Measurements from ENCODE around the gene HMCN1.

The HMCN1 gene

DNA sequence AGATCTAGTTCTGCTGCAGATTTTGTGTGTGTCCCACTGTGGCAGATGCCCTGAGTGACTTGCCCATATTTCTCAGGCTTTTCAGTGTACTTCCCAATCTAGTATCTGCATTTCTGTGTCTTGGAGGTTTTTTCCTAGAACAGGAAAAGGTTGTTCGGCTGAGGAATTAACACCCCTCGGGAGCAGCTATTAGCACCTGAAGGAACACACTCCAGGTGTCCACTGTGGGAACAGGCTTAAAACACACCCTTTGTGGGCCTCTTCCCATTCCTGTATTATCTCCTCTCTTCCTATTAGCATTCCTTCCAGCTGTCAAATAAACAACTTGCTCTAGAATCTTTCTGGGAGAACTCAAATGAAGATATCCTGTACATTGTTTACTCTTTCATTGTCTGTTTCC is 178.3 kb downstream of the HMCN1 start:
- no peak for DNase-seq (ENCODE audit: low read depth, low spot score)

DNA sequence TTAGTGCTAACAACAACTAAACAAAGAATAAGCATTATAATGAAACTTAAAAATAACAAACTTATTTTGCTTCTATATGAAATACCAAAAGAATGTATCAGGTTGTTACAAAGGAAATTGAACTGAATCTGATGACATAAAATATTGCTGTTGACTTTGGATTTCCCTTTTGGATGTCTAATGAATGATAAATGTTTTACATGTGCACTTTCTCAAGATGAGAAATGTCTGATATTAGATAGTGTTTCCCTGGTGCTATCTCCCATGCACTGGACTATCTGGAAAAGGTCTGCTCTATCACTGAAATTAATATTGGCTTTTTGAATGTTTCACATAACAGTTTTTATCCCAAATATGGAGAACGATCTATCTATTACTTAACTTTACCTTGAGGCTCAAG is 179.9 kb downstream of the HMCN1 start:
- DNase-seq (ENCODE audit: low read depth, low spot score), result no peak

DNA sequence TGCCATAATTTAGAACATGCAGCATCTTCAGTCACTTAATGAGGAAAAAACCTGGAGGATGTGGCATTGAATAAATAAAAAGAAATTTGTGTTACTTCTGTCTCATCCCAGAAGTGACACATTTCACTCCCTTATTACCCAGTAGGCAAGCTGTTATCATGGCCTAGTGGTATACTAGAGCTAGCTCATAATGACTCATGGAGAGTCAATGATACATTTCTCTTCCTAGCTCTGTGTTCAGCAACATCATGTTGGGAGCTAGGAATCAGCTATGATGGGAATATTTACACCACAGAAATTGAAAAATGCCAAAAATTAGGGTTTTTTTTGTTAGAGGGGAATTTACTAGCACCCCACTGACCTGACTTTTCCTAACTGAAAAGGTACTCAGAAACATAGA is 182.7 kb downstream of the HMCN1 start:
- DNase-seq (ENCODE audit: low read depth, low spot score), result no peak

DNA sequence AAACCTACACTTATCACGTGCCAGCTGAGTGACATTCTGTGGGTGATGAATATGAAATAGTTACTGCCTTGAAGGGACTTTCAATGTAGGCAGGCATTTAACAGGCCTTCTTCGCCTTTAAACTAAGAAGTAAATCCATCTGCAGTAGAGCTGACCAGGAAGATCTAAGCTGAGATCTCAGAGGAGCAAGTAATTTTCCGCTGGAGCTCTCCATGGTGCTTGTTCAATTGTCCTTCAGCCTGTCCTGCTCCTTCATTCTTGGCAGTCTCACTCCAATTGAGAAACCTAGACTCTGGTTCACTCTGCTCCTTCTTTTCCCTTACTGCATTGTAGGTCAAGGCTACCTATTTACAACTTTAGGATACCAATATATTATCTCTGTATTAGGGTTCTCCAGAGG is 183.5 kb downstream of the HMCN1 start:
- DNase-seq (ENCODE audit: low read depth, low spot score), result no peak

DNA sequence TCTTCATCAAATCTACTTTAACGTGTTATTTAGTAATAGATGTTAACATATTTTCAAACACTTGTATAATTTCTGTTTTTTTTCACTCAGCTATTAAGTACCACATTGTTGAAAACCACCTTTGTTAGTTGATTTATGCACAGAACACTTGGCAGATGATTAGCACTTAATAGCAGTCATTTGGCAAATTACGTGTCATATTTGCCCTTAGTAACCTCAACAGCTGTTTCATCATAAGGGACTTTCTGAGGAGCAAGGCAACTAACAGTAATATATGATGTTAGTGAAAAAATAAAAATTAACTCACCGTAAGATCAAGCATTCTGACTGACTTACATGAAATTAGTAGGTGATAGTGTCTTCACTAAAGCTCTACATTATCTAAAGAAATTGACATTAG is 186.4 kb downstream of the HMCN1 start:
- no peak for DNase-seq (ENCODE audit: low read depth, low spot score)

DNA sequence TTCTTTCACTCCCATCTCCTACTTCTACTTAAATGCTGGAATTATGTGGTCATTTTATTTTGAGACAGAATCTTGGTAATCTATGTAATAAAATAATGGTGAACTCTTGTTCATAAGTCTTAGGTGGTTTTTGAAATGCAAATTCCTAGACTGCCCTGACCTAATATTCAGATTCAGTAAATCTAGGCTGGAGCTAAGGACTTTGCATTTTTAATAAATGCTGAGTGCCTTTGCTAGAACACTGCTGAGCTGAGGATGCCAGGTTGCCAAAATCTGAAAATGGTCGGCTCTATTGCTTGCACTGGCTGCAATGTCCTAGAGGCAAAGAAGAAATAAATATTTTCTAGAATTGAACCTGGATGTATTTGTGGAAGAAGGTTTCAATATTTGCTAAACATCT is 187.4 kb downstream of the HMCN1 start:
- DNase-seq (ENCODE audit: low read depth, low spot score), result no peak

DNA sequence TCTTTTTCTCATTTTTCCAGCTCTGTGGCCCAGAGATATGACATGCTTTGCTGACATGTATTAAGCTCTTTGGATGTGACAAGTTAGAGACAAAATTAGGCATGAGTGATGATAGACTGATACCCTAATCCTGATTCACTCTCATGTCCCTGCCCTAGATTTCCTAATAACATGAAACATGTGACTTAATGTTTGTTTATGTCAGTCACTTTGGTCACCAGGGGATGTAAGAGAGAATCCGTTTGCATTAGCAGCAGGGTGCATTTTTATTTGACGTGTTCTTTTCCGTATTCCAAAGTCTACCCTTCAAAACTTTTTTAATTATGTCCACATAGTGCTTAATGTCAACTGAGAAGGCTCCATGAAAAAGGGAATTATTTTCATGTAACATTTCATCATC is 192.4 kb downstream of the HMCN1 start:
- no peak for DNase-seq (ENCODE audit: low read depth, low spot score)

DNA sequence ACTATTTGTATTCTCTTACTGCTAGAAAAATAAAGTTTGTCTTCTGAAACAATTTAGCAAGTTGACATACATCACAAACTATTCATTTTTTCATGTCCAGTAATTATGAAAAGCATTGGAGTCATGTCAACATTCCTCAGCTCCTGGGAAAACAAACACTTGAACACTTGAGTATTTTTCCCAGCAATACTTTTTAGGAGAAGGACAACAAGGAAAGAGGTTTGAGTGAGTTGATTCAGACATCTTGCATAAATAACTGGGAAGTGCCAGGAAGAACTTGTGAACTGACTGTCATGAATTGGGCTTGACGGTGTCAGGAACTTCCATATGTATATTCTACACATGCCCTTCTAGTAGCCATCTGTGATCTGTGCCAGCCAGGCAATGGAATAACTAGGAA is 195.6 kb downstream of the HMCN1 start:
- DNase-seq (ENCODE audit: low read depth, low spot score), result no peak

DNA sequence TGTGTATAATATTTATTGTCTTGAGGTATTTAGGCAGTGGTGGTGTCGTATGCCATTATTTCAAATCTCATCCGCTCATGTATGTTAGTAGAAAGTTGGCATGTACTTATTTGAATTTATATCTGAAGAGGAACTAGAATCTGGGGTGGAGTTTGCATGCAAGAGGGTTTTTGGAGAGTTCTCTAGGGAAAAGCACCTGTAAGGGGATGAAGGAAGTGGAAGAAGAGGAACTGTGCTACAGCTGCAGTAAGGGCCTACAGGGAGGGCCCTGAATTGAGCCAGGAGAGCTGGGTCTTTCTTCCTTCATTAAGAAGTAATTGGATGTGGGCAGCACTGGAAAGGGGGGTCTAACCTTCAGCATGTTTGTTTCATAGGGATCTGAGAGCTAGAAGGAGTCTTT is 197.2 kb downstream of the HMCN1 start:
- DNase-seq (ENCODE audit: low read depth, low spot score), result no peak

DNA sequence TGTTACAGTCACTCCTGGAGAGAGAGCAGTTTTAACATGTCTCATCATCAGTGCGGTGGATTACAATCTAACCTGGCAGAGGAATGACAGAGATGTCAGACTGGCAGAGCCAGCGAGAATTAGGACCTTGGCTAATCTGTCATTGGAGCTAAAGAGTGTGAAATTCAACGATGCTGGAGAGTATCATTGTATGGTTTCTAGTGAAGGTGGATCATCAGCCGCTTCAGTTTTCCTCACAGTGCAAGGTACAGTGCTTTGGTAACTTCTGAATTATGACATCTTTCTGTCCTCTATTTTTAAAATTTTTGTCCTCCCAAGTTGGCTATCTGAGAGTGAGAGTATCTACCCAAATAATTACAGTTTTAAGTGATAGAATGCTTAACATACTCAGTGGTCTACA is 199.4 kb downstream of the HMCN1 start:
- DNase-seq (ENCODE audit: low read depth, low spot score), result no peak

DNA sequence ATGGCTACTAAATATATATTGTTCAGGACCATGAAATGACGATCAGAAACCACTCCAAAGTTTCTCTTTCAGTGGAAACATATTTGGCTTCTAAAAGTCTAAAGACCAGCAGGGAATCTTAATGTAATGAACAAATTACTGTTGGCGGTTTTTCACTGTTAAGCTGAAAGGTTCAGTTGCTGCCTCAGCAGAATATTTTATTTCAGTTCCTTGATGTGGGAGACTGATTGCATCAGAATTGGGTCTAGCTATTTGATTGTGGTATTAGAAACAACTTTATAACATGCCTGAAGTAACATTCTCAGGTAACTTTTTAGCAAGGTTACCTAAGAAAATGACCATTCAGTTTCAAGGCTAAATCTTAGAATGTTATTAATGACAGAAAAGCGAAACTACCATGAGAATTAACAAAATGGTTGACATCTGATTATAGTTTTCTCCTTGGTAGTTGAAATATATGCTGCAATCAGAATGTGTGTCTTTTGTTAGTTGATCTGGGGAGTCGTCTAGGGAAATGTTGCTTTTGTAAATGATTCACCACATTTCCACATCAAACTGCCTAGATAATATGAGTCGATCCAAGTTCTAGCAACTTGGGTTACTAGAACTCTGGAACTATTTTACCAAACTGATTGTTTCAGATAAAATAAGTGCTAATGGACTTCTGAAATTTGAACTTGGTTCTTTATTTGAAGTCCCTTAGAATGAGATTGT is 200.4 kb downstream of the HMCN1 start:
- no peak for DNase-seq (ENCODE audit: low read depth, low spot score)

DNA sequence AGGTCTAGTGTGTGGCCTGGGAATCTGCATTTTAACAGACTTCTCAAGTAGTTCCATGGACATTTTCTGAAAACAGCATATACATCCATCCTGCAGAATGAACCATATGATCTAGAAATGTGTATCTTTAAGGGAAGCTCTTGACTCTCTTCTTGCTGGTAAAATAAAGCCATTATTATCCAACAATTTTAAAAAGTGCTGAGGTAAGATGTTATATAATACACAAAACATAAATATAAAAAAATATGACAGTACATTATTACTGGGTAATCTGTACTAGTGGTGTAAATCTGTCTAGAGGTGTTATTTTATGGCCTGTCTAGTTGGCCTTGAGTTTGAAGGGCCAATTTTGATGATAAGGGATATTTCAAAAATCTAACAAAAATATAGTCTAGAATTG is 201.2 kb downstream of the HMCN1 start:
- DNase-seq (ENCODE audit: low read depth, low spot score), result no peak

DNA sequence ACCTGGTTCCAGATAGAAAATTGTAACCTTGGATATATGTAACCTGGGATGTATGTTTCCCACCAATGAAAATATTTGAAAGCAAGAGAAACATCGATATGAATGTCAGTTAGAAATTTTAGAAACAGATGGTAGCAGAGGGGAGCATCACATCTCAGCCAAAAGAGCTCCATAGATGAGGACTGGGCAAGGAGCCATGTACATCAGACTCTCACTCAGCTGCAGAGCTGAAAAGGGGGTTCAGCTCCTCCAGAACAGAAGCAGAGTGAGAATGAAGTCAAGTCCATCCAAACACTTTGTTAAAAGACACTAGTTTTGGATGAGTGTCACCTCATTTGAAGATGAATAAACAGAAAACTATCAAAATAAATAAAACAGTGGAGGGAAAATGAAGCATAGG is 202.4 kb downstream of the HMCN1 start:
- DNase-seq (ENCODE audit: low read depth, low spot score), result no peak

DNA sequence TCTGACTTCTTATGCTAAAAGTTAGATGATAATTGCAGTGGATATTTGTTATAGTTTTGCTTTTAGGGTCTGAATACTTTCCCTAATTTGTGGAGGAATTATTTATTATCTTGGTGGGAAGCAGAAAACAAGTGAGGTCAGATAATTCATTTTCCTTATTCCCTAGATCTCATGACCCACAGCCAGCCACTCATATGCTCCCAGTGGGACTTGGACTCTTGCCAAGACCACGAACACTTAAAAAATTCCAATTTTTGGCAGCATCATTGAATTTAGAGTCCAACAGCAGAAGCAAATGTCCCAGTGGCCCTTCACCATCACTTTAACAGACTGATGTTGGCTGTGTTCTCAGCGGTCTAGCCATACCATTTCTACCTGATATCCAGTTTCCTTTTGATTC is 204.2 kb downstream of the HMCN1 start:
- no peak for DNase-seq (ENCODE audit: low read depth, low spot score)

DNA sequence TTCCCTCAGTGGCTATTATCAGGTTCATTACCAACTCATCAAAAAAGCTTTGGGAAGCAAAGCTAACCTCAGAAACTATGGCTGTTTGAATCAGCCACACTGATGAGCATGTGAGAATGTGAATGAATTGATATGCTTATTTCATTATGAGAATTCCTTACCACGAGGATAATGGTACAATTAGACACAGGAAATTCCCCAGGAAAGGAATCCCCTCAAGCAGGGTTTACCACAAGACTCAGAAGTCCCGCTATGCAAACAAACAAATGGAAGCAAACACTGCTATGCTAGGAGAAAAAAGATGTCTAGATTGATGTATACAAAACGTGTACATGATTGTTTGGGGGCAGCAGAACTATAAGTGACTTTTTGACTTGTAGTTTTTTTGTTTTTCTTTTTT is 205.0 kb downstream of the HMCN1 start:
- DNase-seq (ENCODE audit: low read depth, low spot score), result no peak

DNA sequence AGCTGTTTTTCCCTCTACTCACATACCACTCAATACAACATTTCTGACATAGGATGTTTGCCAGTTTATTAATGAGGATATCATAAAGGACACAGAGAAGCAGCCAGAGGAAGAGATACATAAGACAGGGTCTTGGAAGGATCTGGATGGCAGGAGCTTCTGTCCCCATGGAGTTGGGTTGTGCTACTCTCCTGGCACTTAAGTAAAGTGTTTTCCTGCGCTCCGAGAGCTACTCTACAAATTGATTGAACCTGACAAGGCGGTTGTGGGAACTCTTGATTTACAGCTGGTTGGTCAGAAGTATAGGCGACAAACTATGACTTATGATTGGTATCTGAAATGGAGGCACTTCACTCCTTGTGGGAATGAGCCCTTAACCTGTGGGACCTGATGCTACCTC is 208.8 kb downstream of the HMCN1 start:
- DNase-seq (ENCODE audit: low read depth, low spot score), result no peak

DNA sequence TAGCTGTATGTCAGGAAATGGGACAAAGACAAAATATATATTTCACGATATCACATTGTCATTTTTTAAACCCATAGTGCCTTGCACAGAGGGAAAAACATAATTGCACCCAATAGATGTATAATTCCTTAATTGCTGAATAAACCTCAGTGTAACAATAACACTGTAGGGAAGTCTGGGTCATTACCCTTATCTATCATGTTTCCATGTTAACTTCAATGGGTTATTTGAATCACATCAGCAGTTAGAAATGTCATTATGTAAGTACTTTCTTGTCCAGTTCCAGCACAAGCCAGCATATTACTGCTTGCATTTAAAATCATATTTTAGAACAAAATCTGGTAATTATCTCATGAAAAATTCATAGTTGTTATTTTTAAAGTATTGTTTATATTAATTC is 222.7 kb downstream of the HMCN1 start:
- DNase-seq (ENCODE audit: low read depth, low spot score), result no peak

DNA sequence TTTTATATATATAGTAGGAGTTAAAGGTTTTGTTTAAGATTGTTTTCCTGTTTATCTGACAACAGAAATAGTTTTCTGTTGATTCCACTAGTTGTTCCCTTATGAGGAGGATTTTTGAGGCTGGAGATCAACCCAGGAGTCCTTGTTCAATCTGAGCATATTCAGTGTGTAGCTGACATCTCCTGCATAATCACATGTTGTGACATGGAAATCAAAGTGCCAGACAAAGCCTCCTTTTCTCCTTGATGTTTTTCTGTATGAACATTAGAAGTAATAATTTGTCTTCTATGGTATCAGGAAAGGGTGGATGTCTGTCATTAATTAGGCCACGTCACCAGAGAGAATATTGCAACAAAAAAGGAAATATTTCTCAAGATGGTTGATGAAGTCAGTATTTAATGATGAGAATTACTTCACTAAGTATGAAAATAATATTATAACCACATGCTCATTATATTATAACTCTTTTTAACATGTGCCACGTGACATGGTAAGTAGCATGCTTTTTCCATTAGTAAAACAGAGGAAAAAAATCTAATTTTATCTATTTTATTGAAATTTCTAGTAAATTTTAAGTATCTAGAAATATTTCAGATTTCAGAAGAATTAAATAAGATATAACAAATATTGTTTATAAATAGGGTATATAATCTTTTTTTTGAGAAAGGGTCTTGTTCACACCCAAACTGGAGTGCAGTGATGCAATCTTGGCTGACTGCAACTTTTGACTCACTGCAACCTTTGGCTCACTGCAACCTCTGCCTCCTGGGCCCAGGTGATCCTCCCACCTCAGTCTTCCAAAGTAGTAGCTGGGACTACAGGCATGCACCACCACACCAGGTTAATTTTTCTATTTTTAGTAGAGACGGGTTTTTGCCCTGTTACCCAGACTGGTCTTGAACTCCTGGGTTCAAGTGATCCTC is 223.5 kb downstream of the HMCN1 start:
- DNase-seq (ENCODE audit: low read depth, low spot score), result no peak

DNA sequence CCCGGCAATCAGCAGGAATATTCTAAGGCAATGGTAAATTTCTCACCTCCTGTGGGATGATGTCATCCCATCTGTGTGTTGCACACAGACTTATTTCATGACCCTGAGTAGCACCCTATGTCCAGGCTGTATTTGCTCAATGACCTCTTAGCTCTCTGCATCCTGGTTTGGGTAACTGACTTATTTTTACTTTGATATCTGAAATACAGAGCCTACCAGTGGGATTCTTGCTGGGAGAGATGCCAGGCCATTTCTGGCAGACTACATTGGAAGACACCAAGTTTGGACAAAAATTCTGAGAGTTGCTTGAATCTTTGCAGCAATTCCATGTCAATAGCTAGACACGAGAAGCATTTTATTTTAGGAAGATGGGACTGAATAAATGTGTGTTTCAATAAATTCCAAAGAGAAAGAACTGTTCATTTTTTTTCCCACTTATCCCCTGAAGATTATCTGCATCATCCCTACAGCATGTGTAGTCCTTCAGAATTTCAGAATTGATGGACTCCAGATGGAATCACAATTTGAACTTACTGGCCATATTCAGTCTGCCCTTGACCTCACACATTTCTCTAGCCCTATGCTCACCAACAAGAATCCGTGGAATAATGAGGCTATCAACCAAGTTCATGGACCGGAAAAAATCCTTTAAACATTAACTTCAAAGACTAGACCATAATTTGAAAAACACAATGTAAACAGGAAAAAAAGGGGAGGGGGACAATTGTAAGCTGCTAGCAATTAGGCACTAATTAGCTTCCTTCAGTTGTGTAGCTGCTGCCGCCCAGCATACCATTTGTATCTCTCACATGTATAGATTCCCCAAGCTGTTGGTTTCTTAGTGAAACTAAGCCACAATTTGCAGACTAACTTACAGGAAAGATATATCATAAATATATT is 226.5 kb downstream of the HMCN1 start:
- DNase-seq (ENCODE audit: low read depth, low spot score), result no peak

DNA sequence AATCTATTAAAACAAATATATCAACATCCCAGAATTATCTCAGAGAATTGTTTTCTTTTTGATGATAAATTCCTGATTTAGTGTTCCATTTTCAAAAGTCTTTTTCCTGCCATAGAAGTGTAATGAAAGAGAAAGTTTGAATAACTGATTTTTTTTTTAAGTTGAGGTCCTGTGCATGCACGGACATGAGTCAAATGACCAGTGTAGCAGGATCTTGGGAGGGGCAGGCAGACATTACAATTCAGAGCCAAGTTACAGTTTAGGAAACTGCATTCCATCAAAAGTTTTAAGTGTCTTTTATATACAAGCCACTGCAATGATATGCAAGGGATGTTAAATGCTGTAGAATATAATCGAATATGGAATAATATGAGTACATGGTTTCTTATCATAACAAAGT is 227.5 kb downstream of the HMCN1 start:
- DNase-seq (ENCODE audit: low read depth, low spot score), result no peak

DNA sequence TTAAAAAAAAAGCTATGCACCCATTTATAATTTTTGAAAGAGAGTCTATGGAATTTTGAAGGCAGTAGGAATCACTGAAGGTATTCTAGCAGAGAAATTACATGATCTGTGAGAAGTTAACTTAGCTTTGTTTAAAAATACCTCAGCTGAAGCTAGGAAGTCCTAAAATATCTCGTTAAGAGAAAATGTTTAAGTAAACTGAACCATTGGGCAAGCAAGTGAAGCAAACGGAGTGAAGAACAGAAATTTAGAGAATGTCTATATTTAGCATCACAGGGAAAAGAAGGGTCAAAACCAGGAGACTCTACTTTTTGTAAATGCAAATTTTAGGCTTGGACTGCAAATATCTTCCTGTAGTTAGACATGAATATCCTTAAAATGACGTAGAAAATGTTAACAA is 230.8 kb downstream of the HMCN1 start:
- DNase-seq (ENCODE audit: low read depth, low spot score), result no peak

DNA sequence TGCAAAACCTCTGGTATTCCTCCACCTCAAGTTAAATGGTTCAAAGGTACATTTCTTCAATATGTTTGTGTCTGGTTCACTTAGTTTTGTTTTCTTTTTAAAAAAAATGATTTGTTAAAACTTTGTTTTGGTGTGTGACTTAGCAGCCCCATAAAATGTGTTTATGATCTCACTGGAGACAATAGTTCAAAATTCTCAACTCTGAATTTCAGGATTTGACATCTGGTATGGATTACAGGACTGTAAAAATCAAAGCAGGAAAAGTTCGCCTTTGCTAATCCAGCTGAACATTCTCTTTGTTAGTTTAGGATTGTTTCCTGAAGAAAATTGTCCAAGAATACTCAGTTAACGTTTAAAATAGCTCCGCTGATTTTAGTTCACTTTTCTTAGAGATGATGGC is 231.7 kb downstream of the HMCN1 start:
- DNase-seq (ENCODE audit: low read depth, low spot score), result no peak
